Panc1 (cell line): ENCODE measurements around the gene TBC1D17. TPM values are rescaled to one million over a fixed set of nuclear protein-coding genes. Genes with fewer than 3 reads are reported as not detected.

Source experiments
- ATAC-seq: fragments of 200-7000 bp; cut with Tn5 transposase; 2 replicates; pipeline ENCODE4 v1.9.1; 2020; ENCODE audit warnings: mild to moderate bottlenecking, moderate library complexity
- BruUV-seq: library from RNA; stranded (reverse); fragments of 400-500 nt; replicated peaks from 2 replicates; lab custom pipeline; 2021; lab: Mats Ljungman, UMichigan
- CTCF ChIA-PET: fragments of 300-600 bp; sonication (Branson Sonifier 250); formaldehyde crosslinking; loops from one replicate; lab custom pipeline; 2022; ENCODE audit warnings: antibody characterized with exemption; lab: Charles Lee
- POLR2A ChIA-PET: fragments of 300-600 bp; sonication (Branson Sonifier 250); formaldehyde crosslinking; loops from one replicate; lab custom pipeline; 2022; ENCODE audit warnings: antibody characterized with exemption; lab: Charles Lee
- DNase-seq: peaks from one replicate; pipeline ENCODE4 v3.0.0-alpha.2; 2010; ENCODE audit warnings: low read depth, low spot score
- H3K27ac ChIP-seq: 2 replicates; pipeline ENCODE4 v1.5.1; 2011; ENCODE audit warnings: mild to moderate bottlenecking, low read length, inconsistent platforms
- H3K27me3 ChIP-seq: fragments of 200-500 bp; sonication (Bioruptor generic); 2 replicates; pipeline ENCODE4 v1.6.0; 2014; ENCODE audit warnings: low read length, inconsistent platforms; ENCODE audit not compliant: control insufficient read depth, insufficient read depth
- H3K36me3 ChIP-seq: fragments of 200-500 bp; sonication (Bioruptor generic); 2 replicates; pipeline ENCODE4 v1.5.1; 2014; ENCODE audit warnings: inconsistent platforms, mild to moderate bottlenecking, low read length, moderate library complexity; ENCODE audit not compliant: control insufficient read depth, insufficient read depth
- H3K4me1 ChIP-seq: 2 replicates; pipeline ENCODE4 v1.5.1; 2011; ENCODE audit warnings: inconsistent platforms, mild to moderate bottlenecking, low read length, moderate library complexity; ENCODE audit not compliant: control insufficient read depth, insufficient read depth
- H3K4me3 ChIP-seq, 2 experiments: 2 replicates each; pipeline ENCODE4 v1.5.1; 2011 to 2012; ENCODE audit warnings: low read depth in 2 of 2, low read length in 2 of 2, mild to moderate bottlenecking in 2 of 2, inconsistent platforms in 1 of 2, moderate library complexity in 1 of 2
- H3K9me3 ChIP-seq: fragments of 200-500 bp; sonication (Bioruptor generic); 2 replicates; pipeline ENCODE4 v1.5.1; 2014; ENCODE audit warnings: low read depth, mild to moderate bottlenecking, inconsistent platforms, low read length, moderate library complexity; ENCODE audit not compliant: control insufficient read depth, insufficient read depth
- POLR2AphosphoS5 ChIP-seq: IDR thresholded peaks from 2 replicates; pipeline ENCODE4 v1.6.1; 2012; ENCODE audit warnings: mild to moderate bottlenecking, low read depth, low read length, moderate library complexity
- SIN3A ChIP-seq: IDR thresholded peaks from 2 replicates; pipeline ENCODE4 v1.6.1; 2012; ENCODE audit warnings: low read depth, mild to moderate bottlenecking, low read length, moderate library complexity, borderline replicate concordance; ENCODE audit not compliant: insufficient read depth
- TCF7L2 ChIP-seq: IDR thresholded peaks from 2 replicates; pipeline ENCODE4 v1.6.1; 2011; ENCODE audit warnings: mild to moderate bottlenecking, low read depth, low read length, inconsistent platforms
- in situ Hi-C: cut with HindIII; loops from 2 replicates; pipeline ENCODE4 v1.10.0; 2016; ENCODE audit warnings: low sequenced_read_pairs, low pct_unique_long_range_greater_than_20kb
- intact Hi-C: fragments of 100-400 bp; cut with micrococcal nuclease; formaldehyde crosslinking; loops from one replicate; pipeline ENCODE4 v1.10.0; 2022; ENCODE audit not compliant: unreplicated experiment
- total RNA-seq: library from RNA; stranded (reverse); gene quantifications from one replicate; pipeline ENCODE4 v1.2.1, GENCODE V29; 2021; ENCODE audit not compliant: unreplicated experiment
- TF ChIP-seq, protein P1 (sequence below): fragments of 450-650 bp; IDR thresholded peaks from 2 replicates; pipeline ENCODE4 v1.5.1; 2017; ENCODE audit warnings: mild to moderate bottlenecking
- TF ChIP-seq, protein P2 (sequence below), 2 experiments: IDR thresholded peaks; 2 replicates each; pipeline ENCODE4 v1.6.1; 2011 to 2012; ENCODE audit warnings: low read depth in 2 of 2, control low read depth in 1 of 2, low read length in 1 of 2, mild to moderate bottlenecking in 1 of 2, moderate library complexity in 1 of 2; ENCODE audit not compliant: insufficient read depth in 1 of 2

The TBC1D17 gene
- total RNA-seq, 1 experiment from 2014 or later: 43.2 TPM

DNA sequence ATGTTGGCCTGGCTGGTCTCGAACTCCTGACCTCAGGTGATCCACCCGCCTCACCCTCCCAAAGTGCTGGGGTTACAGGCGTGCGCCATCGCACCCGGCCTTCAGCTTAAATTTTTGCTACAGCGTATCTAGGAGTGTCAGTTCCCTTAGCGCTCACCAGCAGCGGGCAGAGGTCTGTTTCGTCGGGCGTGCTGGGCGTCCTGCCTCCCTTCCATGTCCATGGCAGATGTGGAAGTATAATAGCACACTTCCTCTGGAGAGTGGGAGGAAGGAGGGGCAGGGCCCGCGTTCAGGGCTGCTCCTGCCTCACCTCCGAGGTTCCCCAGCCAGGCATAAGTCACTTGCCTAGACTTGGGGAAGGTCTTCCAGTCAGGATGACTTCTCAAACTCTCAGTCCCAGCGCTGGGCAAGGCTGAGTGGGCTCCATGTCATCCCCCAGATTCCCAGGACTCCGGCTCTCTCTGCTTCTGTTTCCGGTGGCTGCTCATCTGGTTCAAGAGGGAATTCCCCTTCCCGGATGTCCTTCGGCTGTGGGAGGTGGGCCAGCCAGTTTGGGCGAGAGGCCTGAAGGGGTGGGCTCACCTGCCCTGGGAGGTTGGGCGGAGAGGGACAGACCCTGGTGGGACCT lies 9.6 kb downstream of the TBC1D17 start:
- no TSS peak for BruUV-seq
- Histone ChIP-seq H3K4me3 (no peak overlapping the region), H3K27me3 (no peaks in the 10 kb centered on the region), H3K27ac (no peak overlapping the region), H3K36me3 (no peaks in the 10 kb centered on the region), H3K4me1 (no peaks in the 10 kb centered on the region), H3K9me3 (no peaks in the 10 kb centered on the region)
- ChIA-PET POLR2A (no interaction called here), CTCF (no interaction called here)
- DNase-seq: no peak
- intact Hi-C loops: no loop called here
- in situ Hi-C loops: no loop called here
- TF ChIP-seq, protein P1, sequence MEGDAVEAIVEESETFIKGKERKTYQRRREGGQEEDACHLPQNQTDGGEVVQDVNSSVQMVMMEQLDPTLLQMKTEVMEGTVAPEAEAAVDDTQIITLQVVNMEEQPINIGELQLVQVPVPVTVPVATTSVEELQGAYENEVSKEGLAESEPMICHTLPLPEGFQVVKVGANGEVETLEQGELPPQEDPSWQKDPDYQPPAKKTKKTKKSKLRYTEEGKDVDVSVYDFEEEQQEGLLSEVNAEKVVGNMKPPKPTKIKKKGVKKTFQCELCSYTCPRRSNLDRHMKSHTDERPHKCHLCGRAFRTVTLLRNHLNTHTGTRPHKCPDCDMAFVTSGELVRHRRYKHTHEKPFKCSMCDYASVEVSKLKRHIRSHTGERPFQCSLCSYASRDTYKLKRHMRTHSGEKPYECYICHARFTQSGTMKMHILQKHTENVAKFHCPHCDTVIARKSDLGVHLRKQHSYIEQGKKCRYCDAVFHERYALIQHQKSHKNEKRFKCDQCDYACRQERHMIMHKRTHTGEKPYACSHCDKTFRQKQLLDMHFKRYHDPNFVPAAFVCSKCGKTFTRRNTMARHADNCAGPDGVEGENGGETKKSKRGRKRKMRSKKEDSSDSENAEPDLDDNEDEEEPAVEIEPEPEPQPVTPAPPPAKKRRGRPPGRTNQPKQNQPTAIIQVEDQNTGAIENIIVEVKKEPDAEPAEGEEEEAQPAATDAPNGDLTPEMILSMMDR: no peak
- TF ChIP-seq POLR2AphosphoS5 (no peak), SIN3A (no peak), TCF7L2 (no peak)
- TF ChIP-seq, protein P2, sequence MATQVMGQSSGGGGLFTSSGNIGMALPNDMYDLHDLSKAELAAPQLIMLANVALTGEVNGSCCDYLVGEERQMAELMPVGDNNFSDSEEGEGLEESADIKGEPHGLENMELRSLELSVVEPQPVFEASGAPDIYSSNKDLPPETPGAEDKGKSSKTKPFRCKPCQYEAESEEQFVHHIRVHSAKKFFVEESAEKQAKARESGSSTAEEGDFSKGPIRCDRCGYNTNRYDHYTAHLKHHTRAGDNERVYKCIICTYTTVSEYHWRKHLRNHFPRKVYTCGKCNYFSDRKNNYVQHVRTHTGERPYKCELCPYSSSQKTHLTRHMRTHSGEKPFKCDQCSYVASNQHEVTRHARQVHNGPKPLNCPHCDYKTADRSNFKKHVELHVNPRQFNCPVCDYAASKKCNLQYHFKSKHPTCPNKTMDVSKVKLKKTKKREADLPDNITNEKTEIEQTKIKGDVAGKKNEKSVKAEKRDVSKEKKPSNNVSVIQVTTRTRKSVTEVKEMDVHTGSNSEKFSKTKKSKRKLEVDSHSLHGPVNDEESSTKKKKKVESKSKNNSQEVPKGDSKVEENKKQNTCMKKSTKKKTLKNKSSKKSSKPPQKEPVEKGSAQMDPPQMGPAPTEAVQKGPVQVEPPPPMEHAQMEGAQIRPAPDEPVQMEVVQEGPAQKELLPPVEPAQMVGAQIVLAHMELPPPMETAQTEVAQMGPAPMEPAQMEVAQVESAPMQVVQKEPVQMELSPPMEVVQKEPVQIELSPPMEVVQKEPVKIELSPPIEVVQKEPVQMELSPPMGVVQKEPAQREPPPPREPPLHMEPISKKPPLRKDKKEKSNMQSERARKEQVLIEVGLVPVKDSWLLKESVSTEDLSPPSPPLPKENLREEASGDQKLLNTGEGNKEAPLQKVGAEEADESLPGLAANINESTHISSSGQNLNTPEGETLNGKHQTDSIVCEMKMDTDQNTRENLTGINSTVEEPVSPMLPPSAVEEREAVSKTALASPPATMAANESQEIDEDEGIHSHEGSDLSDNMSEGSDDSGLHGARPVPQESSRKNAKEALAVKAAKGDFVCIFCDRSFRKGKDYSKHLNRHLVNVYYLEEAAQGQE (IDR thresholded peaks at IDR 0.05; ENCODE audit: insufficient read depth in 1 of 2, low read depth in 2 of 2, low read length in 1 of 2): no peak
- no peak for ATAC-seq

DNA sequence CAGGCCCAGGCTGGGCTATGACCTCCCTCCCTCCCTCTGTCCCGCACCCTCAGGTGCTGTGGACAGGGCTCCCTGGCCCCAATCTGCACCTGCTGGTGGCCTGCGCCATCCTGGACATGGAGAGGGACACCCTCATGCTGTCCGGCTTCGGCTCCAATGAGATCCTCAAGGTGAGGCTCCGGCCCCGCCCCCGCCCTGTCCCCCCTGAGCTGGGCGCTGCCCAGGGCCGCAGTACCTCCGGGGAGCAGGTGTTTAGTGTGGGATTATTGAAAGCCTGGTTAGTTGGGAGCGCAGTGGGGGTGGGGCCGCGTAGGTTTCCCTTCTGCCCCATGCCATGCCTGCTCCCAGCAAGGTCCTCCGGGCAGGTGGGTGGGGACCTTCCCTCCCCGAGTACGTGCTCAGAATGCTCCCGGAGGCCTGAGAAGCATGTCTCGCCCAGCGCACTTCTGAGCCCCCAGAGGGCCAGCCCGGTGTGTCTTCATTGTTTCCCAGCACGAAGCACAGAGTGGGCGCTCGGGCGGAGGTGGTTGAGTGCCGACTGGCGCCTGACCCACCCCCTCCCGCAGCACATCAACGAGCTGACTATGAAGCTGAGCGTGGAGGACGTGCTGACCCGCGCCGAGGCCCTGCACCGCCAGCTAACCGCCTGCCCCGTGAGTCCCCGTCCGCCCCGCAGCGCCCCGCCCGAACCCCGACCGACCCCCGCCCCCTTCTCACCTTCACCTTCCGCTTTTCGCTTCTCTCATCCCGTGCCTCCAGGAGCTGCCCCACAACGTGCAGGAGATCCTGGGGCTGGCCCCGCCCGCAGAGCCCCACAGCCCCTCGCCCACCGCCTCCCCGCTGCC lies 10.4 kb downstream of the TBC1D17 start:
- ChIA-PET POLR2A (interaction anchor here (0.6 kb wide), 1 partner anchor 10 kb away, joined by 4 read pairs; no protein-coding TSS in a partner anchor), CTCF (no interaction called here)
- in situ Hi-C loops: no loop called here
- Histone ChIP-seq H3K9me3 (no peaks in the 10 kb centered on the region), H3K4me1 (no peaks in the 10 kb centered on the region), H3K4me3 (no peak overlapping the region), H3K27ac (no peak overlapping the region), H3K36me3 (no peaks in the 10 kb centered on the region), H3K27me3 (no peaks in the 10 kb centered on the region)
- no TSS peak for BruUV-seq
- DNase-seq (no peak), ATAC-seq (no peak)
- TF ChIP-seq SIN3A: no peak
- TF ChIP-seq, protein P2 (IDR thresholded peaks at IDR 0.05; ENCODE audit: insufficient read depth in 1 of 2, low read depth in 2 of 2, low read length in 1 of 2): no peak
- TF ChIP-seq, protein P1: no peak
- no peak for TF ChIP-seq POLR2AphosphoS5
- TF ChIP-seq TCF7L2: no peak
- intact Hi-C loops: no loop called here
